GM21423 (cell line): ENCODE data around the gene VWA3B.
"Not testable (repeated sequence)": the region's sequence is repeated elsewhere in the genome, so short reads cannot be mapped to it uniquely, and the experiment has no call there.

Source experiments
- ATAC-seq: cut with Tn5 transposase; IDR thresholded peaks from one replicate; pipeline ENCODE4 v1.9.1; 2021; ENCODE audit warnings: mild to moderate bottlenecking, moderate library complexity; ENCODE audit not compliant: unreplicated experiment

The VWA3B gene

GRCh38 chr2:98245491-98245890, 158.5 kb downstream of the VWA3B start:
- no peak for ATAC-seq

DNA sequence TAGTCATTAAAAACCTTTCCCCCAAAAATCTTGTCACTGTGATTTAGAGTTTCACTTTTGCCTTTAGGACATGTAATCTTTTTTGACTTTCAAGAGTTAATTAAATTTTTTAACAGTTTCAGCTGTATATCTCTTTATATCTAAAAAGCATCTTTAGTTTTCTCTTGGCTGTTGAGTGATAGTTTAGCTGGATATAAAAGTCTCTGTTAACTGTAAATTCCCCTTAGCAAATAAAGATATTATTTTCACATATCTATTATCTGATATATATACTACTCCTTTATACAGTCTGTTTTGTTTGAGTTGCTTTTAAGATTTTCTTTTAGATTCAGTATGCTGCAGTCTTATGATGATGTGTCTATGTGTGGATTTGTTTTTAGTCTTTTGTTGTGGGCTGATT, 160.4 kb downstream of the VWA3B start:
- no peak for ATAC-seq

GRCh38 chr2:98252038-98252773, 165.2 kb downstream of the VWA3B start:
- no peak for ATAC-seq

DNA sequence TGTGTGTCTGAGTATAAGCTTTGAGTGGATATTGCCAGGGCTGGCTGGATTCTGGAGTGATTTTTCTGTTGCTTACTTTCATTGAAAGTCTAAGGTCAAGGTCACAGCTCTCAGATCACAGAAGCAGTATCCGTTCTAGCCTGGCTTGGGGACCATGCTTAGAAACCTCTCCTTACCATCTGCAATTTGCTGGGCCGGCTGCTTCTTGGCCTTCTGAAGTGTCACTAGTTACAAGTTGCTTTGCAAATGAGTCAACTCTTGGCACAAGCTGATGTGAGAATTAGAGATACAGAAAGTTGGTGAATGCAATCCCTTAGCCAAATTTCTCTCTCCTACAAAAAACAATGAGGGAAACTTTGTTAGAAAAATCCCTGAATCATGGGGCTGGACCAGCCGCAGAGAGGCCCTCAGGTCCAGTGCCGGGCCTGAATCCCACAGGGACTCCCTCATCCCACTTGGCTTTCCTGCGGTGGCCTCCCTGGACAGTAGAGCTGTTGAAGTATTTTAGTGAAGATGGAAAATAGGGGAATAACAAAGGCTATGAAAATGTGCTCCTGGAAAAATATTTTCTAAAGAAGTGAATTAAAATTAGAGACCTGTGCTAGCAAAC, 166.6 kb downstream of the VWA3B start:
- no peak for ATAC-seq

DNA sequence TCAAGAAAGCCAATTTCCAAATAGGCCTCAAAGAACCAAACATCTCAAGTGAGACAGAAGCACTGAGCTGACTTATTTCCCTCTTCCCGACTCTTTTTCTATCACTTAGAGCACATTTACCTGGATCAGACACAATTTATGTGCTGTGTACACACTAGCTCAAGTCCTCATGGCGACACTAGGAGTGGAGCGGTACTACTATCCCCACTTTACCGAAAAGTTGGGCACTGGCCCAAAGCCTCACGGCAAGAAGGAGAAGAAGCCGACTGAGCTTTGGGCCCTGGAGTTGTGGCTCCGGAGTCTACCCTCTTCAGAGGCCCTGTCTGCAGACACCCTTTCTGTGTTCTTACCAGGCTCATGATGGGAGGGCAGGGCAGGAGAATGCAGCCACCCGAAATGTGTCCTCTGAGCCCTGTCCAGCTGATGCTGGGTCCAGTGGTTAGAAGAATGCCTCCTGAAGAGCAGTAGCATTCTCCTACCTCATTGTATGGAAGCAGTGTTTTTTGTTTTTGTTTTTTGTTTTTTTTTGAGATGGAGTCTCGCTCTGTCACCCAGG, 167.6 kb downstream of the VWA3B start:
- no peak for ATAC-seq

GRCh38 chr2:98258906-98259305, 171.9 kb downstream of the VWA3B start:
- no peak for ATAC-seq

DNA sequence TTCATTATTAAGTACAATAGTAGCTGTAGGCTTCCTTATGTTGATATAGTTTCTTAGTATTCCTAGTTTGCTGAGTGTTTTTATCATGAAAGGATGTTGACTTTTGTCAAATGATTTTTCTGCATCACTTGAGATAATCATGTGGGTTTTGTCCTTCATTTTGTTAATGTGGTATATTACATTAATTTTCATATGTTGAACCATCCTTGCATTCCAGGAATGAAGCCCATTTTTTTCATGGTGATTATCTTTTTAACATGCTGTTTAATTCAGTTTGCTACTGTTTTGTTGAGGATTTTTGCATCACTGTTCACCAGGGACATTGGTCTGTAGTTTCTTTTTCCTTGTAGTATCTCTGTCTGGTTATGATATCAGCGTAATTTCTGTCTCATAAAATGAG, 176.4 kb downstream of the VWA3B start:
- no peak for ATAC-seq

- ATAC-seq, result not testable (repeated sequence)
Observed at GRCh38 chr2:98268225-98268624, 181.3 kb downstream of the VWA3B start.

GRCh38 chr2:98269274-98269673, 182.3 kb downstream of the VWA3B start:
- ATAC-seq, result no peak

- no peak for ATAC-seq
Observed at GRCh38 chr2:98269830-98270229, 182.9 kb downstream of the VWA3B start.

- no peak for ATAC-seq
Observed at GRCh38 chr2:98277162-98277859, 190.3 kb downstream of the VWA3B start.

DNA sequence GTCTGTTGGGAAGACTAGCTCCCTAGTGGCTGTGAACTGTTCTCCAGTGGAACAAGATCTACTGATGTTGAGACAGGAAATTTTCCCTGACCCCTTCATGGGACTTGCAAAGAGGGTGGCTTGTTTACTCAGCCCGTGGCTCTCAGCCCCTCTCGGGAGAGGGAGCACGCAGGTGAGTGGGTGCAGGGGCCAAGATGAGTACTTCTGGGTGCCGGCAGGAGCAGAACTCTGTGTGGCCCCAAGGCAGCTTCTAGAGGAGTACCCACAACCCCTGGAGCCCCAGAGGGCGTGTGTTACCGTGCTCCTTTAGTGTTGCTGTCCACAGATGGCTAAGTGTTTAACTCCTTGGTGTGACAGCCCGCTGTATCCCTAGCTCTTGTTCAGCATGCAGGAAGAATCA, 191.1 kb downstream of the VWA3B start:
- ATAC-seq, result no peak

DNA sequence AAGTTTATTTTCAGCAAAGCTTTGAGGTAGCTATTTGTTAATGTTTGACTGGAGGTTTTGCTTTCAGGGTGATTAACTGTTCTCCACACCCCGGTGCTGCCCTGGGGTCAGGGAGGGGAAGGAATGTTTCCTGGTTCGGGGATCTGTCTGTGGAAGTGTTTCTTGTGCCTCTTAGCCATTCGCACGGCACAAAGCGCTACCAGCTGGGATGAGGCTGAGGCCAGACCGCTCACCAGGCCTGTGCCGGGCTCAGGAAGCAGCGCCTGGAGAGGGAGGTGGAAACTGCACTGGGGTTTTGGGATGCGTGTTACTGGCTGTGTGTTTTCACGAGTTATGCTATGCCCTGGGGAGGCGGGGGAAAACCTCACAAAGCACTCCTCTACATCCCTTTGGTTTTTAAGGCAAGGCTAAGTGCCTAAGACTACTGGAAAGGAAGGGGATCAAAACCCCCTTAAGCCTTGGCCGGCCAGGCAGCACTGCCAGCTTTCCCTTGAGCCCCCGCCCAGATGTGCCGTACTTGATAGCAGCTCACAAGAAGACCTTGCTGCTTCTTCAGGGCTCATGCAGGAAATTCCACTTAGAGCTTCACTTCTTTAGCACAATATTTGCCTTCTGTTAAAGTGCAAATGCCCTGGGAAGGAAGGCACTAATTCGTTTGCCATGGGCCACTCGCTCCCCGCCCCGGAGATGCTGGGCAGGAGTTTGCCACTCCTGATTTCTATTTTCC, 193.6 kb downstream of the VWA3B start:
- ATAC-seq, result no peak

DNA sequence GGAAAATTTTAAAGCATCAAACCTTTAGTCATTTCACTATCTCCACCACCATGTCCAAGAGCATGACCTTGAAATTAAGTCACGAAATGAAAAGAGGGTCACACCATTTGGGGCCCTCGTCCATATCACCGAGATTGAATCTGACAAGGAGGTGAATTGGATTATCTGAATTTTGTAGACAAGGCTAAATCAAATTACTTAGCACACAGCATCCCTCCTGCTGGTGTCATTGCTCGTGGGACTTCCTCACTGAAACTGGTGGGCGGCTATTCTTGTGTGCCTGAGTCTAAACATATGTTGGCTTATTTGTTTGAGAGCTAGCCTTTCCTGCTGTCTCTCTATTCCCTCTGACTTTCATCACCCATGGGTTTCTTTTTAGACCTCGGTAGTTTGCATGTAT, 194.6 kb downstream of the VWA3B start:
- no peak for ATAC-seq

- ATAC-seq, result no peak
Observed at GRCh38 chr2:98282109-98282508, 195.1 kb downstream of the VWA3B start.

GRCh38 chr2:98293030-98293429, 206.1 kb downstream of the VWA3B start:
- ATAC-seq, result no peak

GRCh38 chr2:98293931-98294687, 207.1 kb downstream of the VWA3B start:
- ATAC-seq, result no peak

DNA sequence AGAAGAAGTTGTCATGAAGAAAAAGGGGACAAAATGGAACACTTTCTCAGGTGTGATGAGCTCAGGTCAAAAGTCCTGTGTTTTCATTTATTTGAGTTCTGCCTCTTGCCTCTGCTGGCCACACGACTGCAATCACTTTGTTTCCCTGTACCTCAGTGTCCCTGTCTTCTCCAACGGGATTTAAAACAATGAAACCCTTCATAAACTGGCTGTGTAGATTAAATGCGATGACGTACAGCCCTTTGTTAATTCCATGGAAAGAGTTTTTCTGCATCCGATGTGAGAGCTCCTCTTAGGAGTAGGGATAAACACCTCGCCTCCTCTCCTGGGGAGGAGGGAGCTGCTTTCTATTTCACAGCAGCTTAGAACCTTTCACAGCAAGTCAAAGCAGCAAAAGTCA, 207.7 kb downstream of the VWA3B start:
- no peak for ATAC-seq

GRCh38 chr2:98295275-98295674, 208.3 kb downstream of the VWA3B start:
- ATAC-seq, result no peak

GRCh38 chr2:98295721-98296414, 208.9 kb downstream of the VWA3B start:
- no peak for ATAC-seq
